WI38 (cell line): Measurements from ENCODE around the gene HSPA12A.

Experiments used
- H3K4me3 ChIP-seq: 2 replicates; pipeline ENCODE4 v1.5.1; 2011; ENCODE audit warnings: low read depth, mild to moderate bottlenecking, control low read depth, low read length
- CTCF ChIP-seq: IDR thresholded peaks from 2 replicates; pipeline ENCODE4 v1.5.1; 2012; ENCODE audit warnings: low read depth, mild to moderate bottlenecking, control low read depth, low read length

The HSPA12A gene

GRCh38 chr10:116752563-116752962 lies 10.2 kb upstream of the HSPA12A start:
- no peak for TF ChIP-seq CTCF
- H3K4me3 ChIP-seq, result no peak overlapping the region

- TF ChIP-seq CTCF, result no peak
- no peak overlapping the region for H3K4me3 ChIP-seq
Observed at GRCh38 chr10:116748471-116748870, 6.1 kb upstream of the HSPA12A start.

GRCh38 chr10:116748041-116748440 lies 5.7 kb upstream of the HSPA12A start:
- TF ChIP-seq CTCF, result no peak
- no peak overlapping the region for H3K4me3 ChIP-seq

GRCh38 chr10:116747325-116747724 lies 5.0 kb upstream of the HSPA12A start:
- H3K4me3 ChIP-seq, result no peak overlapping the region
- no peak for TF ChIP-seq CTCF

- no peak for TF ChIP-seq CTCF
- H3K4me3 ChIP-seq, result no peak overlapping the region
Observed at GRCh38 chr10:116744885-116745284, 2.5 kb upstream of the HSPA12A start.

- no peak overlapping the region for H3K4me3 ChIP-seq
- no peak for TF ChIP-seq CTCF
Observed at GRCh38 chr10:116744163-116744753, 1.9 kb upstream of the HSPA12A start.

GRCh38 chr10:116743266-116744064 lies 1.1 kb upstream of the HSPA12A start:
- H3K4me3 ChIP-seq, result peak overlapping the region; percentile 79

More at GRCh38 chr10:116743266-116744064, 1.1 kb upstream of the HSPA12A start:
- TF ChIP-seq CTCF, result no peak
